Pericardium fibroblast (primary cell): ENCODE results near the gene BEGAIN. TPM values are rescaled to one million over a fixed set of nuclear protein-coding genes. Genes with fewer than 3 reads are reported as not detected.

ENCODE experiments used
- total RNA-seq: library from RNA; depleted of rRNA; stranded (reverse); fragments of >200 nt; gene quantifications from 2 replicates; pipeline ENCODE4 v1.2.3, GENCODE V29; 2015

The BEGAIN gene, protein sequence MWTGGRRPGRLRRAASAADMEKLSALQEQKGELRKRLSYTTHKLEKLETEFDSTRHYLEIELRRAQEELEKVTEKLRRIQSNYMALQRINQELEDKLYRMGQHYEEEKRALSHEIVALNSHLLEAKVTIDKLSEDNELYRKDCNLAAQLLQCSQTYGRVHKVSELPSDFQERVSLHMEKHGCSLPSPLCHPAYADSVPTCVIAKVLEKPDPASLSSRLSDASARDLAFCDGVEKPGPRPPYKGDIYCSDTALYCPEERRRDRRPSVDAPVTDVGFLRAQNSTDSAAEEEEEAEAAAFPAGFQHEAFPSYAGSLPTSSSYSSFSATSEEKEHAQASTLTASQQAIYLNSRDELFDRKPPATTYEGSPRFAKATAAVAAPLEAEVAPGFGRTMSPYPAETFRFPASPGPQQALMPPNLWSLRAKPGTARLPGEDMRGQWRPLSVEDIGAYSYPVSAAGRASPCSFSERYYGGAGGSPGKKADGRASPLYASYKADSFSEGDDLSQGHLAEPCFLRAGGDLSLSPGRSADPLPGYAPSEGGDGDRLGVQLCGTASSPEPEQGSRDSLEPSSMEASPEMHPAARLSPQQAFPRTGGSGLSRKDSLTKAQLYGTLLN
- total RNA-seq, result 0.09 and 0.35 TPM in 2 replicates

DNA sequence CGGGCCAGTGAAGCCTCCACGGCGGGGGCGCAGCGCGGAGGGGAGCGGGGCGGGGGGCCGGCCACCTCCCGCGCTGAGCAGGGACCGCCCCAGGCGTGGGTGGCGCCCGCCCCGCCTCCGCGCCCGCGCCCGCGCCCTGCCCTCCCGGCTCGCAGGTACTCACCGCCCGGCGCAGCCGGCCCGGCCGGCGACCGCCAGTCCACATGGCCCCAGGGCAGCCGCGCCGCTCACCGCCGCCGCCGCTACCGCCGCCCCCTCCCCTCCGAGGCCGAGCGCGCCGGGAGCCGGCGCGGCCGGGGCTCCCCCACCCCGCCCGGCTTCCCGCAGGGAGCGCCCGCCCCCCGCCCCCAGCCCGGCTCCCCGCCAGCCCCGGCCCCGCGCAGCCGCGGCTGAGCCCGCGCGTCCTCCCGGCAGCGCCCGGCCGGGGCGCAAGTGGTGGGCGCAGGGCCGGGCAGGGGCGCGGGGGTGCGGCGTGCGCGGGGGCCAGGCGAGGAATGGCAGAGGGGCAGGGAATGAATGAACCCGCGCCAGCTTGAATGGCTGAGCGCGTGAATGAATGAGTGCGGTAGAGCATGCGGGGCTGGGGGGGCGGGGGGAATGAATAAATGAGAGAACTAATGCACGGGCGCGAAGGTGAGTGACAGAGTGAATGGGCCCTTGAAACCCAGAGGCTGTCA is at the start of gene BEGAIN:
BEGAIN (minus strand) TSS at position 332 of the 677 bp plus-strand sequence; CDS start at position 205, 127 bp downstream.

Other genes starting within 250 kb of the BEGAIN start
- 10.0 and 10.4 TPM in 2 replicates for gene WDR25, start 210.9 kb downstream of the BEGAIN start, total RNA-seq
- 0.34 and 0.47 TPM in 2 replicates for gene DLK1, start 139.5 kb upstream of the BEGAIN start, total RNA-seq
- gene MEG3, start 238.7 kb upstream of the BEGAIN start, total RNA-seq, result 117 and 133 TPM in 2 replicates